ENCODE measurements around the gene HHAT. TPM values are rescaled to one million over a fixed set of nuclear protein-coding genes. Genes with fewer than 3 reads are reported as not detected.
"Not testable (repeated sequence)": the region's sequence is repeated elsewhere in the genome, so short reads cannot be mapped to it uniquely, and the experiment has no call there.

Gene HHAT
- polyA plus RNA-seq, 3 donors from 2014 or later, result 0.38 to 1.4 TPM; not detected in 1

DNA sequence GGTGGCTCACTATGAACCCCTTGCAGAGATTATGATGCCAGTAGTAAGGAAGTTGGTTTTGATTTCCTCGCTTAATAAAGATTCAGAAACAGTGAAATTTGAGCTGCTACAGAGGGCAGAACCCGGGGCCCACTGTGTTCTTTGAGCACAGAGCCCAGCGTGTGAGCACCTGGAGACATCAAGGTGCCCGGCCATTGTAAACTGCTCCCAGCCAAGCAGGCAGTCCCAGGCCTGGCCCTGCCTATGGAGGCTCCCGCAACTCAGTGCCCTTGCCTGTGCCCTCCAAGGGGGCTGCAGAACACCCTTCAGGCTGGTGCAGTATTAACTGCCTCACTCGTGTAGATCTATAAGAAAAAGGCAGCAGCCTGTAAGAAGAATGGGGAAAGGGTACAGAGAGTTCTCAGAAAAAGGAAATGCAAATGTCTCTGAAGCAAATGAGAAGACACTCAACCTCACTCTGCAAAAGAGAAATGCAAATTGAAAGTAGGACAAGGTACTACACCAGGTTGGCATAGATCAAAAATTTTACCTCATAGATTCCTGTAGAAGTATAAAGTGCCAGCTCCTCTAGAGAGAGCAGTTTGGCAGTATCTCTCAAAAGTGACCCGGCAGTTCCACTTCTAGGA is 323.7 kb downstream of the HHAT start:
- H3K36me3 Mint-ChIP-seq, result no peaks in the 10 kb centered on the region
- DNase-seq, result no peak
- no peaks in the 10 kb centered on the region for H3K9me3 Mint-ChIP-seq
- H3K4me1 Mint-ChIP-seq, result peaks cover 7 to 12% of the 10 kb centered on the region in 2 donors
- H3K27me3 Mint-ChIP-seq (ENCODE audit: low read depth in 3 of 3), result peaks cover 0 to 7% (median 3%) of the 10 kb centered on the region in 3 donors
- H3K4me3 Mint-ChIP-seq, result no peak overlapping the region
- no peak overlapping the region for H3K27ac Mint-ChIP-seq

DNA sequence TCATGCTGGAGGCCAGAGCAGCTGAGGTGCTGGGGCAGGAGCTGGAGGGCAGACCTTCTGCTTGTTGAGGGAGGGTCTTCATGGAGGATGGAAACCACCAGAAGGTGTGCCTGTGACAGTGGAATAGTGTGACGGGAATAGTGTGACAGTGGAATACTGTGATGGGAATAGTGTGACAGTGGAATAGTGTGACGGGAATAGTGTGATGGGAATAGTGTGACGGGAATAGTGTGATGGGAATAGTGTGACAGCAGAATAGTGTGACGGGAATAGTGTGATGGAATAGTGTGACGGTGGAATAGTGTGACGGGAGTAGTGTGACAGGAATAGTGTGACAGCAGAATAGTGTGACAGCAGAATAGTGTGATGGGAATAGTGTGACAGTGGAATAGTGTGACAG is 325.1 kb downstream of the HHAT start:
- H3K9me3 Mint-ChIP-seq, result no peaks in the 10 kb centered on the region
- H3K27me3 Mint-ChIP-seq (ENCODE audit: low read depth in 3 of 3), result peaks cover 0 to 5% (median 3%) of the 10 kb centered on the region in 3 donors
- no peak overlapping the region for H3K27ac Mint-ChIP-seq
- no peak overlapping the region for H3K4me3 Mint-ChIP-seq
- H3K4me1 Mint-ChIP-seq, result no peaks in the 10 kb centered on the region
- no peaks in the 10 kb centered on the region for H3K36me3 Mint-ChIP-seq
- no peak for DNase-seq

DNA sequence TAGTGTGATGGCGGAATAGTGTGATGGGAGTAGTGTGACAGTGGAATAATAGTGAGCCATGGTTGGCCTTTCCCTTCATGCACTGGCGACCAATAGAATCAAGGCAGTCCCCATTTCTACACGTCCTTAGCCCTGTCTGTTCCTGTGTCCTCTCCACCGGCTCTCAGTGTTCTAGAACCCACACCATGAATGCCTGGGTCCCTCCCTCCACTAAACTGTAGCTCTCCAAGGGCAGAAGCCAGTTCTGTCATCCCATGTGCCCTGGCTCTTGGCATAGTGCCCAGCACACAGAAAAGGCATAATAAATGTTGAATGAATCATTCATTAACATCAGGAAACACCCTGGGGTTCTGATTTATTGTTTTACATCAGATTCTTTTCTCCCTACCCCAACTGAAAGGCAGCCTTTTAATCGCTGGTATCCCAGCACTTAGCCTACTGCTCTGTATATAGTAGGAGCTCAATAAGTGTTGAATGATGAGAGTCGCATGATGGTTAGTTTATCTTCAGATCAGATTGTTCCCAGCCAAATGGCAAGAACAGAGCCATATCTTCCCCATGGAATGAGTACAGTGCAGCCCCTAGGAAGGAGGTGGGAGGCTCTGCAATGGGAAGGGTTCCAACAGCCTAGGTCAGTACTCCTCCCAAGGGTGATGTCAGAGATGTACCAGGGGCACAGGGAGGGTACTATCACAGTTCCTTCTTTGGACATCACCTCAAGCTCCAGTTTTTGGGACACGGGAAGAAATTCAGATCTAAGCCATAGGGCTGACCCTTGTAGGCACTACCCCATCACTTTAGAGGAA is 325.7 kb downstream of the HHAT start:
- Mint-ChIP-seq H3K27ac (no peak overlapping the region), H3K4me1 (no peaks in the 10 kb centered on the region), H3K36me3 (no peaks in the 10 kb centered on the region), H3K9me3 (no peaks in the 10 kb centered on the region), H3K4me3 (no peak overlapping the region), H3K27me3 (ENCODE audit: low read depth in 3 of 3) (peaks cover 0 to 3% (median 2%) of the 10 kb centered on the region in 3 donors)
- DNase-seq, result no peak

DNA sequence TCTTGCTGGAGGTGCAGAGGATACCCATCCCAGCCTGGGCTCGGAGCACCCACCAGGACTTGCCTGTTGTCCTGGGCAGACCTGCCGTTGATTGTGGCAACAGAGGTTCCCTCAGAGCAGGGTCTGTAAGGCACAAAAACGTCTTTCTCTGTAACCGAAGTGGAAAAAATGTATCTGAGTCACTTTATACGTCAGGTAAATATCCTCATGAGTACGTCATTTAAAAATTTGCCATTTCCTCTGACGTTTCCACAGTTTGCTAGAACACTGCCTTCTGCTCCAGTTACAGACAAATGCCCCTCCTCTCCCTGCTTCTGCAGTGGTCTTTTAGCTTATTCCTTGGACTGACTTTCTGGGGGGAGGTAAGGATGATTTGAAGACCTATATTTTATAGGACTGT is 326.8 kb downstream of the HHAT start:
- no peaks in the 10 kb centered on the region for H3K4me1 Mint-ChIP-seq
- H3K9me3 Mint-ChIP-seq, result no peaks in the 10 kb centered on the region
- DNase-seq, result no peak
- H3K27ac Mint-ChIP-seq, result no peak overlapping the region
- no peak overlapping the region for H3K4me3 Mint-ChIP-seq
- no peaks in the 10 kb centered on the region for H3K36me3 Mint-ChIP-seq
- peaks cover 0 to 3% (median 2%) of the 10 kb centered on the region in 3 donors for H3K27me3 Mint-ChIP-seq (ENCODE audit: low read depth in 3 of 3)

DNA sequence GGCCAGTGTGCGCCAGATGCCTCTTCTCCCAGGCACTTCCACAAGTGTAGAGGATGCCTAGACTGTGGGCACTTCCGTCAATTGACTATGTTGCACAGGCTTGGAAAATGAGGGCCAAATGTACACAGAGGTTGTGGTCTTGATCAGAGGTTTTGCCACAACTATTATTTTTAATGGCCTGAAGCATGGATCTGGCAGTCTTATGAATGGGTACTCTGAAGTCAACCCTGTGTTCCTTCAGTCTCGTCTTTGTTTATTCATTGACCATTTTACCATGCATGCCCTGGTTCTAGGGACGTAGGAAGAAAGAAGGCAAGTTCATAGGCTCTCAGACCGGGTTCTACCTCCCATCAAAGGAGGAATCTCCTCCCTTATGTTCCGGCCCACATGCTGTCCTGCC is 329.1 kb downstream of the HHAT start:
- no peak for DNase-seq
- Mint-ChIP-seq H3K4me3 (no peak overlapping the region), H3K27me3 (ENCODE audit: low read depth in 3 of 3) (peaks cover 0 to 4% (median 0%) of the 10 kb centered on the region in 3 donors), H3K9me3 (no peaks in the 10 kb centered on the region), H3K27ac (no peak overlapping the region), H3K4me1 (no peaks in the 10 kb centered on the region), H3K36me3 (no peaks in the 10 kb centered on the region)

DNA sequence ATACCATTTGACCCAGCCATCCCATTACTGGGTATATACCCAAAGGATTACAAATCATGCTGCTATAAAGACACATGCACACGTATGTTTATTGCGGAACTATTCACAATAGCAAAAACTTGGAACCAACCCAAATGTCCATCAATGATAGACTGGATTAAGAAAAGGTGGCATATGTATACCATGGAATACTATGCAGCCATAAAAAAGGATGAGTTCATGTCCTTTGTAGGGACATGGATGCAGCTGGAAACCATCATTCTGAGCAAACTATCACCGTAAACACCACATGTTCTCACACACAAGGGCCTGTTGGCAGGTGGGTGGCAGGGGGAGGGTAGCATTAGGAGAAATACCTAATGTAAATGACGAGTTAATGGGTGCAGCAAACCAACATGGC is 332.8 kb downstream of the HHAT start:
- H3K9me3 Mint-ChIP-seq; H3K4me3 Mint-ChIP-seq; DNase-seq; H3K36me3 Mint-ChIP-seq; H3K27me3 Mint-ChIP-seq (ENCODE audit: low read depth in 3 of 3); H3K4me1 Mint-ChIP-seq; H3K27ac Mint-ChIP-seq: not testable (repeated sequence)

DNA sequence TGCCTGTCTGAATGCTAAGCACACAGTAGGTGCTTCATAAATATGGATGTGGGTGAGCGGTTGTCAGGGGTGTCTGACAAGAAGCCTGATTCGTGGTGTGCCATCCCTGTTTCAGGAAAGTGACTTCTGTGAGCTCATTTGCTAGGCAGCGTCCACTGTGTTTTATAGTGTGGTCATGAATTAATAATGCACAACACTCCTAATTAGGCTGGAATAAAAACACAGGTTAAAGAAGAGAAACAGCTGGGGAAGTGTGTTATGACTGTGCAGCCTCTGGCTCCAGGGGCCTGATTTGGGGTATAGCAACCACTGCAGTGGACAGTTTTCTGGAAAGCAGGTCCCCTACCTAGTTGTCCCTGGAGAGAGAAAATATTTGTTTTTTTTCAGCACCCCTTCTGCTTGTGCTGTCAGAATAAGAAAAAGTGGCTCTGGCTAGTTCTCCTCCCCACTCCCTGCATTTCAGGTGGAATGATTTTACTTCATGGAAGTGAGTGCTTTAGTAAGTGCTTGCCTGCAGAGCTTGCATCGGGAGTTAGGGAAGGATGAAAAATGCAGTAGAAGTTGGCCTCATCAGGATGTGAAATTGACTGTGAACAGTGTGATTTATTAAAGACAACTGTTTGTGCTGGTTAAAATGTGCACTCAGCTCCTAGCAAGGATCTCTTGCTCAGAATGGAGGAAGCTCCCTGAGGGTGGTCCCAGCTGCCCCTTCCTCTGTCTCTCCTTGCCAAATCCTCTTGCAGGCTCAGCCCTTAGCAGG is 333.8 kb downstream of the HHAT start:
- no peak overlapping the region for H3K27ac Mint-ChIP-seq
- peaks cover 0 to 3% (median 2%) of the 10 kb centered on the region in 3 donors for H3K27me3 Mint-ChIP-seq (ENCODE audit: low read depth in 3 of 3)
- H3K4me1 Mint-ChIP-seq, result peaks cover 6 to 7% of the 10 kb centered on the region in 2 donors
- no peak overlapping the region for H3K4me3 Mint-ChIP-seq
- H3K9me3 Mint-ChIP-seq, result no peaks in the 10 kb centered on the region
- DNase-seq, result no peak
- H3K36me3 Mint-ChIP-seq, result no peaks in the 10 kb centered on the region

DNA sequence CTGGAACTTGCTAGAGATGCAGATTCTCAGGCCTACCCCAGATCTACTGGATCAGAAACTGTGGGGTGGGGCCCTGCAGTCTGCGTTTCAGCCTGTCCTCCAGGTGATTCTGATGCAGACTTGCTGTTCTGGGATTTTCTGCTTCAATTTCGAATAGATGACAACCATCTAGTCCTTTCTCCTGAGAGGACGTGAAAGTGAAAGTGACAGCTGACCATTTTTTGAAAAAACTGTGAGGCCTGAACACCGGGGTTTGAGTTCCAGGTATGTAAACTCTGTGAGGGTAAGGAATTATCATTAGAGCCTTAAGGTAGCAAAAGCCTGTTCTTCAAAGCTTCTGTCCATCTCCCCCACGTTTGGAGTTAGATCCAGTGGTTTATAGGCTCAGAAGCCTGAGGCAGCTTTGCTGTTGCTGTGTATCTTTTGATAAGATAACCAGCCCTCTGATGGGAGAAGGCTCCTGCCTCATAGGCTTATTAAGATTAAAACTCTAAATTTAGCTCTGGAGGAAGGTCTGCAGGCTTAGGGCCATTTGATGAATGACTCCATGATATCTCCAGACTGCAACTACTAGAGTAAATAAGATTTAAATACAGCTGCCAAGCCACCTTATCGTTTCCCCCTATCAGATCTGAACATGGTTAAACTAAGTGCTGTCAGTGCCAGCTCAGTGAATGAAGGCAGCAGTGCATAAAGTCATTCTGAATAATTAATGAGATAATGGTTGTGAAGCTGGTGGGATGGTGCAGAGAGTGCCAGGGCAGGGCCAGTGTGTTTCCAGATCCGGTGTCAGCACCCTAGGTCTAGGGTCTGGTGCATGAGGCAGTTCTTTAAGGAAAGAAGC is 335.2 kb downstream of the HHAT start:
- peaks cover 6 to 7% of the 10 kb centered on the region in 2 donors for H3K4me1 Mint-ChIP-seq
- H3K4me3 Mint-ChIP-seq, result no peak overlapping the region
- peaks cover 1 to 3% (median 2%) of the 10 kb centered on the region in 3 donors for H3K27me3 Mint-ChIP-seq (ENCODE audit: low read depth in 3 of 3)
- no peaks in the 10 kb centered on the region for H3K36me3 Mint-ChIP-seq
- no peak for DNase-seq
- no peak overlapping the region for H3K27ac Mint-ChIP-seq
- H3K9me3 Mint-ChIP-seq, result peaks cover 0 to 2% (median 0%) of the 10 kb centered on the region in 6 donors

DNA sequence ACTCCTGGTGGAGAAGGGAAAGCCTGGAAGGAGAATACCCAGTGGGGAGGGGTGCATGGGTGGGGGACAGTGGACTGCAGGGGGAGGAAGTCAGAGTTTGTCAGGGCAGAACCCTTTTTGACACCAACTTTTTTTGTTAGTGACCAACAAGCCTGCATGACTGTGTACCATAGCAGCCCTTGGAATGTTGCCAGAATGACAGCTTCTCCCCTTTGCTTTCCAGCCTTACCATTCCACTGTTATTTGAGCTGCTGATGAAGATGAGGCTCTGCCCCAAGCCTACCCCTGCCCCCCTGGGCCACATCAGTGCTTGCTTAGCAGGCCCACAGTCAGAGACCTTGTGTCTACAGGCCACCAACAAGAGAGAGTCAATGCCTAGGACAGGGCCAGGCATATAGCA is 341.2 kb downstream of the HHAT start:
- H3K4me1 Mint-ChIP-seq, result no peaks in the 10 kb centered on the region
- H3K27me3 Mint-ChIP-seq (ENCODE audit: low read depth in 3 of 3), result peaks cover 0 to 1% (median 0%) of the 10 kb centered on the region in 3 donors
- peaks cover 0 to 2% (median 0%) of the 10 kb centered on the region in 6 donors for H3K9me3 Mint-ChIP-seq
- H3K36me3 Mint-ChIP-seq, result no peaks in the 10 kb centered on the region
- H3K27ac Mint-ChIP-seq, result no peak overlapping the region
- H3K4me3 Mint-ChIP-seq, result no peak overlapping the region
- no peak for DNase-seq

DNA sequence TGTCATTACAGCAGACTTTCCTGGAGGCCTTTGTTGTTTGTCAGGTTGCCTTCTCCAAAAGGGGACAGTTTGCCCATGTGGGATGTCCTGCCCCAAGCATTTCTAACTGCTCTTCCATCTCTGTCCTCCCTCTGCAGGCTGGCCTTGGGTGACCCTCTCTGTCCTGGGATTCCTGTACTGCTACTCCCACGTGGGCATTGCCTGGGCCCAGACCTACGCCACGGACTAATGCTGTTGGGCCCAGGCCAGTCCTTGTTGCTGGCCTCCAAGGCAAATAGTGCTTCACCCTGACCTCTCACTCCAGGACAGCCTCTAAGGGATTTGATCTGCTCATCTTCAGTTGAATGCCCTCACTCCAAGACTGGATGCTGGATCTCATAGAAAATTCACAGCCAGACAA is 345.4 kb downstream of the HHAT start:
- Mint-ChIP-seq H3K27me3 (ENCODE audit: low read depth in 3 of 3) (peaks cover 0 to 2% (median 2%) of the 10 kb centered on the region in 3 donors), H3K4me1 (no peaks in the 10 kb centered on the region), H3K36me3 (no peaks in the 10 kb centered on the region), H3K9me3 (no peaks in the 10 kb centered on the region), H3K4me3 (no peak overlapping the region), H3K27ac (no peak overlapping the region)
- DNase-seq, result no peak

DNA sequence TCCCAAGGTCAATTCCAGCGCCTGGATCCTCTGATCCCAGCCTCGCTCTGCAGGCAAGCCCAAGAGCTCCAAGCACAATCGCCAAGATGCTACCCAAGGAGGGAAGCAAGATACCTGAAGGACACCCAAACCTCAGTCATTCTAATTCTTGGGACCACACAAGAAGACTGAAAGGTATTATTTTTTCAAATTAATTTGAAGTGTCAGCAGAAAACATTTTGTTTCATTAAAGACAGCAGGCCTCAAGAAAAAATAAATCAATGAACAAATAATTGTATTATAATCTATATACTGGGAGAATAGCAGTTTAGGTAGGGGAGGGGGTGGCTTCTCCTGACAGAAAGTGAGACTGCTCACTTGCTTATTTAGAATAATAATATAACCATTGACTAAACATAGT is 347.8 kb downstream of the HHAT start:
- Mint-ChIP-seq H3K27ac (no peak overlapping the region), H3K9me3 (no peaks in the 10 kb centered on the region), H3K4me1 (no peaks in the 10 kb centered on the region), H3K27me3 (ENCODE audit: low read depth in 3 of 3) (peaks cover 0 to 2% (median 2%) of the 10 kb centered on the region in 3 donors), H3K36me3 (no peaks in the 10 kb centered on the region), H3K4me3 (no peak overlapping the region)
- no peak for DNase-seq

DNA sequence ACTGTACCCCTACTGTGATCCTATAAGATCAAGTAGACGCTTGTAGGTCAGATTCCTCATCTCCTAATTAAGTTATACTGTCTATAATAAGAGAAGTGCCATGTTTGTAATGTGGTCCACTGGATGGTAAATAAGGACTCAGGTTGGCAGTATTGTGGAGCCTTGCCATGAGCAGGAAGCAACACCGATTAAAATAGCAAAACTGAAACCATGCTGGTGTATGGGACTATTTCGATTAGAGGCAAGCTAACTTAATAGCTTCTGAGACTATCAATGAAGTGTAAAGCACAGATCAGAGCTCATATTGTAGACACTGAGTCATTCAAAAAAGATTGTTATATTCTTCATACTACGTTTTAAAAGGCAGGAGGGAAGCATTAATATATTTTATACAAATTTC is 348.8 kb downstream of the HHAT start:
- Mint-ChIP-seq H3K9me3 (no peaks in the 10 kb centered on the region), H3K4me1 (no peaks in the 10 kb centered on the region), H3K36me3 (no peaks in the 10 kb centered on the region), H3K4me3 (no peak overlapping the region), H3K27me3 (ENCODE audit: low read depth in 3 of 3) (peaks cover 0 to 2% (median 2%) of the 10 kb centered on the region in 3 donors), H3K27ac (no peak overlapping the region)
- DNase-seq, result no peak

DNA sequence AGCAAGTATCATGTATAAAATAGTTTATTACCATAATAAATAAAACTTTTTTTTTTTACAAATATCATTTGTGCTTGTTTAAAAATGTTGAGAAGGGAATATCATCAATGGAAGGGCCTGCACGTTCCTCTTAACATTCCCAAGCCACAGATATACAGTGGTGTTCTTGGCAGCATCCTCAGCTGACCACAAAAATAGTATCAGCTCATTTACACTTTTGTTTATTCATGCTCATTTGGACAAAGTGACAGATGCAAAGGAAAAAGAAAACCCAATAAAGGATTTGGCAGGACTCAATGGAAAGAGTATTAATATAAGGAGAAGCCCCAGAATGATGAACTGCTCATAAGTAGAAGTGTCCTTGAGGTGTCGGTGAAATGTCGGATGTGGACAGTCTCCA is 349.6 kb downstream of the HHAT start:
- no peak for DNase-seq
- H3K27ac Mint-ChIP-seq, result no peak overlapping the region
- peaks cover 0 to 2% (median 2%) of the 10 kb centered on the region in 3 donors for H3K27me3 Mint-ChIP-seq (ENCODE audit: low read depth in 3 of 3)
- no peaks in the 10 kb centered on the region for H3K9me3 Mint-ChIP-seq
- H3K4me3 Mint-ChIP-seq, result no peak overlapping the region
- H3K36me3 Mint-ChIP-seq, result no peaks in the 10 kb centered on the region
- H3K4me1 Mint-ChIP-seq, result no peaks in the 10 kb centered on the region

All from immature natural killer cell (primary cell).